SK-N-SH treated with all-trans-retinoic acid at 6 μM for 48 hours (cell line): ENCODE results near the gene AIG1.

ENCODE experiments used
- ATAC-seq: fragments of 200-7000 bp; cut with Tn5 transposase; 3 replicates; pipeline ENCODE4 v1.9.1; 2020; ENCODE audit warnings: mild to moderate bottlenecking, moderate library complexity
- ARNTL ChIP-seq: fragments of 450-650 bp; formaldehyde crosslinking; IDR thresholded peaks from 2 replicates; pipeline ENCODE4 v1.5.0; 2020; ENCODE audit warnings: low read depth, mild to moderate bottlenecking, moderate library complexity, borderline replicate concordance
- CSDC2 ChIP-seq: fragments of 250-450 bp; sonication (Bioruptor Pico); IDR thresholded peaks from 2 replicates; pipeline ENCODE4 v1.5.0; 2020; ENCODE audit warnings: mild to moderate bottlenecking, moderate library complexity
- ESRRG ChIP-seq: fragments of 250-450 bp; sonication (Bioruptor Pico); IDR thresholded peaks from 2 replicates; pipeline ENCODE4 v1.6.1; 2021; ENCODE audit warnings: mild to moderate bottlenecking
- OSR1 ChIP-seq: fragments of 250-450 bp; sonication (Bioruptor Pico); IDR thresholded peaks from 2 replicates; pipeline ENCODE4 v1.8.0; 2022; ENCODE audit warnings: moderate library complexity, mild to moderate bottlenecking, inconsistent platforms
- PPARA ChIP-seq: fragments of 250-450 bp; sonication (Bioruptor Pico); IDR thresholded peaks from 2 replicates; pipeline ENCODE4 v1.5.0; 2020; ENCODE audit warnings: mild to moderate bottlenecking, borderline replicate concordance
- SNAI2 ChIP-seq: fragments of 250-450 bp; sonication (Bioruptor Pico); IDR thresholded peaks from 2 replicates; pipeline ENCODE4 v1.5.0; 2020; ENCODE audit warnings: mild to moderate bottlenecking, moderate library complexity
- TCF4 ChIP-seq: fragments of 250-450 bp; sonication (Bioruptor Pico); IDR thresholded peaks from 2 replicates; pipeline ENCODE4 v1.8.0; 2021; ENCODE audit warnings: mild to moderate bottlenecking, moderate library complexity, borderline replicate concordance
- TOX ChIP-seq: fragments of 250-450 bp; sonication (Bioruptor Pico); IDR thresholded peaks from 2 replicates; pipeline ENCODE4 v1.8.0; 2021; ENCODE audit warnings: mild to moderate bottlenecking, moderate library complexity, borderline replicate concordance
- ZFP3 ChIP-seq: fragments of 250-450 bp; sonication (Bioruptor Pico); IDR thresholded peaks from 2 replicates; pipeline ENCODE4 v1.5.0; 2020; ENCODE audit warnings: mild to moderate bottlenecking, moderate library complexity
- ZFP30 ChIP-seq: fragments of 450-650 bp; formaldehyde crosslinking; IDR thresholded peaks from 2 replicates; pipeline ENCODE4 v1.5.0; 2022; ENCODE audit warnings: mild to moderate bottlenecking, moderate library complexity
- ZNF565 ChIP-seq: fragments of 450-650 bp; formaldehyde crosslinking; conservative IDR thresholded peaks from 2 replicates; pipeline ENCODE4 v1.5.0; 2020; ENCODE audit warnings: low read depth, mild to moderate bottlenecking, moderate library complexity
- ZNF70 ChIP-seq: fragments of 450-650 bp; formaldehyde crosslinking; IDR thresholded peaks from 2 replicates; pipeline ENCODE4 v1.5.0; 2020; ENCODE audit warnings: mild to moderate bottlenecking, moderate library complexity
- ZNF8 ChIP-seq: fragments of 450-650 bp; formaldehyde crosslinking; IDR thresholded peaks from 2 replicates; pipeline ENCODE4 v1.5.0; 2020; ENCODE audit warnings: mild to moderate bottlenecking, moderate library complexity
- TF ChIP-seq, protein P1 (sequence below): fragments of 250-450 bp; sonication (Bioruptor Pico); IDR thresholded peaks from 2 replicates; pipeline ENCODE4 v1.5.0; 2020; ENCODE audit warnings: mild to moderate bottlenecking, moderate library complexity
- TF ChIP-seq, protein P2 (sequence below): fragments of 250-450 bp; sonication (Bioruptor Pico); IDR thresholded peaks from 2 replicates; pipeline ENCODE4 v1.8.0; 2020; ENCODE audit warnings: mild to moderate bottlenecking, moderate library complexity, borderline replicate concordance
- TF ChIP-seq, protein P3 (sequence below): fragments of 250-450 bp; sonication (Bioruptor Pico); IDR thresholded peaks from 2 replicates; pipeline ENCODE4 v1.5.1; 2020; ENCODE audit warnings: low read depth, mild to moderate bottlenecking, moderate library complexity
- TF ChIP-seq, protein P4 (sequence below): fragments of 250-450 bp; sonication (Bioruptor Pico); IDR thresholded peaks from 2 replicates; pipeline ENCODE4 v1.5.1; 2021; ENCODE audit warnings: mild to moderate bottlenecking, moderate library complexity

The AIG1 gene

DNA sequence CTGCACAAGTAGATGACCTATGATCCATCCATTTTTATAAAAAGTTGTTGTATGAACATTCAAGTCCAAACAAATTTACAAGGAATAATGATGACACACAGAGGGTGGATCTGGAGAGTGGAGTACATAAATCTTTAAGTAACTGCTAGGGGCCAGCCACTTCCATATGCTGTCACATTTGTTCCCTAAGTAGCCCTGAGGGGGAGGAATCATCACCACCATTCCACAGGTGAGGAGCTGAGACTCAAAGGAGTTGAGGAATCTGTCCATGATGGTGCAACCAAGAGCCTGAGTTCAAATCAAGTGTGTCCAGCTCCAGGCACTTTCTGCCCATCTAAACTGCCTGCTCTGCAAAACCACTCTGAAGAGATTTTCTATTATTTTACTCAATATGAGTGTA is 132.1 kb downstream of the AIG1 start:
- TF ChIP-seq ESRRG (CRISPR knock-in tag) (no peak), ZNF8 (CRISPR knock-in tag) (no peak), TOX (CRISPR knock-in tag) (no peak)
- TF ChIP-seq, all 23 proteins: peak for 0
- no peak for ATAC-seq

DNA sequence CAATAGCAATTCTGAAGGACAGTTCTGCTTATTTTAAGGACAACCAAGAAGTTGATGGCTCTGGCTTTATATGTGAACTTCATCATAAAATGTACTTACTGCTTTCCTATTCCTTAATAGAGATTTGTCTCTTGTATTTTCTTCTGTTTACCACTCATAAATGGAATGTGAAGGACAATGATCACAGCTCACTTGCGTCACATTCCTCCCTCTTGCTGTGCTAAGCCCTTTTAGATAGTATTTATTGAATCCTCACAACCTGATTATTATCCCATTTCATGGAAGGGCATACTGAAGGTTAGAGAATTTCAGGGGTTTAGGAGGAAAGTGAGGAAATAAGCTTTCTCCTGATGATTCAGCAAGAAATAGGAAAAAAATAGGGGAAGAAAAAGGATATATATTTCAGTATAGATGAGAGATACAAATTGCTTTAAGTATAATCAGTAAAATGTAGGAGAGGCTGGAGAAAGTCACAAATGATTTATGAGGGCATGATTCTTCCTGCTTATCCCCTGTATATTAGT is 132.9 kb downstream of the AIG1 start:
- TF ChIP-seq CSDC2 (no peak), ESRRG (CRISPR knock-in tag) (no peak), TCF4 (no peak), TOX (CRISPR knock-in tag) (no peak)
- TF ChIP-seq, protein P1, sequence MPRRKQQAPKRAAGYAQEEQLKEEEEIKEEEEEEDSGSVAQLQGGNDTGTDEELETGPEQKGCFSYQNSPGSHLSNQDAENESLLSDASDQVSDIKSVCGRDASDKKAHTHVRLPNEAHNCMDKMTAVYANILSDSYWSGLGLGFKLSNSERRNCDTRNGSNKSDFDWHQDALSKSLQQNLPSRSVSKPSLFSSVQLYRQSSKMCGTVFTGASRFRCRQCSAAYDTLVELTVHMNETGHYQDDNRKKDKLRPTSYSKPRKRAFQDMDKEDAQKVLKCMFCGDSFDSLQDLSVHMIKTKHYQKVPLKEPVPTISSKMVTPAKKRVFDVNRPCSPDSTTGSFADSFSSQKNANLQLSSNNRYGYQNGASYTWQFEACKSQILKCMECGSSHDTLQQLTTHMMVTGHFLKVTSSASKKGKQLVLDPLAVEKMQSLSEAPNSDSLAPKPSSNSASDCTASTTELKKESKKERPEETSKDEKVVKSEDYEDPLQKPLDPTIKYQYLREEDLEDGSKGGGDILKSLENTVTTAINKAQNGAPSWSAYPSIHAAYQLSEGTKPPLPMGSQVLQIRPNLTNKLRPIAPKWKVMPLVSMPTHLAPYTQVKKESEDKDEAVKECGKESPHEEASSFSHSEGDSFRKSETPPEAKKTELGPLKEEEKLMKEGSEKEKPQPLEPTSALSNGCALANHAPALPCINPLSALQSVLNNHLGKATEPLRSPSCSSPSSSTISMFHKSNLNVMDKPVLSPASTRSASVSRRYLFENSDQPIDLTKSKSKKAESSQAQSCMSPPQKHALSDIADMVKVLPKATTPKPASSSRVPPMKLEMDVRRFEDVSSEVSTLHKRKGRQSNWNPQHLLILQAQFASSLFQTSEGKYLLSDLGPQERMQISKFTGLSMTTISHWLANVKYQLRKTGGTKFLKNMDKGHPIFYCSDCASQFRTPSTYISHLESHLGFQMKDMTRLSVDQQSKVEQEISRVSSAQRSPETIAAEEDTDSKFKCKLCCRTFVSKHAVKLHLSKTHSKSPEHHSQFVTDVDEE (CRISPR knock-in tag), result no peak

DNA sequence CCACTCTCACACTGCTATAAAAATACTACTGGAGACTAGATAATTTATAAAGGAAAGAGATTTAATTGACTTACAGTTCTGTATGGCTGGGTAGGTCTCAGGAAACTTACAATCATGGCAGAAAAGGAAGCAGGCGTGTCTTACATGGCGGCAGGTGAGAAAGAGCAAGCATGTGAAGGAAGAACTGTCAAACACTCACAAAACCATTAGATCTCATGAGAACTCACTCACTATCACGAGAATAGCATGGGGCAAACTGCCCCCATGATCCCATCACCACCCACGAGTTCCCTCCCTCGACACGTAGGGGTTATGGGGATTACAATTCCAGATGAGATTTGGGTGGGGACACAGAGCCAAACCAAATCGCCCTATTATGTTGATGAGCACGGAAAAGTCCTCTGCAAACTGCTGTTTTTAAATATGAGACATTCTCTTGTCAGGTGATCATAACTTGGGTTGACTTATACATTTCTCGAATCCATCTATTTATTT is 133.5 kb downstream of the AIG1 start:
- TF ChIP-seq, protein P2, sequence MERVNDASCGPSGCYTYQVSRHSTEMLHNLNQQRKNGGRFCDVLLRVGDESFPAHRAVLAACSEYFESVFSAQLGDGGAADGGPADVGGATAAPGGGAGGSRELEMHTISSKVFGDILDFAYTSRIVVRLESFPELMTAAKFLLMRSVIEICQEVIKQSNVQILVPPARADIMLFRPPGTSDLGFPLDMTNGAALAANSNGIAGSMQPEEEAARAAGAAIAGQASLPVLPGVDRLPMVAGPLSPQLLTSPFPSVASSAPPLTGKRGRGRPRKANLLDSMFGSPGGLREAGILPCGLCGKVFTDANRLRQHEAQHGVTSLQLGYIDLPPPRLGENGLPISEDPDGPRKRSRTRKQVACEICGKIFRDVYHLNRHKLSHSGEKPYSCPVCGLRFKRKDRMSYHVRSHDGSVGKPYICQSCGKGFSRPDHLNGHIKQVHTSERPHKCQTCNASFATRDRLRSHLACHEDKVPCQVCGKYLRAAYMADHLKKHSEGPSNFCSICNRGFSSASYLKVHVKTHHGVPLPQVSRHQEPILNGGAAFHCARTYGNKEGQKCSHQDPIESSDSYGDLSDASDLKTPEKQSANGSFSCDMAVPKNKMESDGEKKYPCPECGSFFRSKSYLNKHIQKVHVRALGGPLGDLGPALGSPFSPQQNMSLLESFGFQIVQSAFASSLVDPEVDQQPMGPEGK, result no peak
- no peak for TF ChIP-seq TCF4
- TF ChIP-seq PPARA (CRISPR knock-in tag), result no peak
- TF ChIP-seq, protein P1 (CRISPR knock-in tag), result no peak
- no peak for TF ChIP-seq CSDC2
- TF ChIP-seq ZNF565, result no peak

More for the DNA sequence above, 132.9 kb downstream of the AIG1 start:
- ATAC-seq, result no peak

DNA sequence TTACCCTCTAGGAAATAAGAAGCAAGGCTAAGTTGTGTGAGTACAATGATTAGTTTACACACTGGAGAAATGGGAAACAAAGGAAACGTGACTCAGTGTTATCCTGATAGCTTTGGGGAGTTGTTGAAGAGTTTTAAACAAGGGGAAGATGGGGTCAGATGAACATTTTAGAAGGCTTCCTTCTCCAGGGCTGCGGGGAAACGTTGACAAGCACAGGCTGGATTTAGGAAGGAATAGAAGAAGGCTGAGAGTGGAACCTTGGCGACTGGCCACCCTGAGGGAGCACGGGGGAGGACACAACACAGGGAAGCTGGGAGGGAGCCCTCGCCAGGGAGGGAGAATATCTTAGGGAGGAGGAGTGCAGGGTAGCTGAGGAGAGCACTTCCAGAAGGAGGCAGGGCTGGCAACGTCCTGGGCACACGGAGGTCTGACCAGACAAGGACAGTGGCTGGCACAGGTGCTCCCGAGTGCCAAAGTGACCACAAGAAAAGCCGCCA is 134.7 kb downstream of the AIG1 start:
- no peak for ATAC-seq
- TF ChIP-seq, protein P2, result no peak
- TF ChIP-seq, protein P1 (CRISPR knock-in tag), result no peak
- TF ChIP-seq SNAI2 (CRISPR knock-in tag), result no peak
- no peak for TF ChIP-seq ARNTL (CRISPR knock-in tag)
- no peak for TF ChIP-seq ZNF70
- TF ChIP-seq ZFP30 (CRISPR knock-in tag), result no peak
- TF ChIP-seq, protein P3, sequence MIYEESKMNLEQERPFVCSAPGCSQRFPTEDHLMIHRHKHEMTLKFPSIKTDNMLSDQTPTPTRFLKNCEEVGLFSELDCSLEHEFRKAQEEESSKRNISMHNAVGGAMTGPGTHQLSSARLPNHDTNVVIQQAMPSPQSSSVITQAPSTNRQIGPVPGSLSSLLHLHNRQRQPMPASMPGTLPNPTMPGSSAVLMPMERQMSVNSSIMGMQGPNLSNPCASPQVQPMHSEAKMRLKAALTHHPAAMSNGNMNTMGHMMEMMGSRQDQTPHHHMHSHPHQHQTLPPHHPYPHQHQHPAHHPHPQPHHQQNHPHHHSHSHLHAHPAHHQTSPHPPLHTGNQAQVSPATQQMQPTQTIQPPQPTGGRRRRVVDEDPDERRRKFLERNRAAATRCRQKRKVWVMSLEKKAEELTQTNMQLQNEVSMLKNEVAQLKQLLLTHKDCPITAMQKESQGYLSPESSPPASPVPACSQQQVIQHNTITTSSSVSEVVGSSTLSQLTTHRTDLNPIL (CRISPR knock-in tag), result no peak
- TF ChIP-seq OSR1 (CRISPR knock-in tag), result no peak
- TF ChIP-seq PPARA (CRISPR knock-in tag), result no peak
- TF ChIP-seq, protein P4, sequence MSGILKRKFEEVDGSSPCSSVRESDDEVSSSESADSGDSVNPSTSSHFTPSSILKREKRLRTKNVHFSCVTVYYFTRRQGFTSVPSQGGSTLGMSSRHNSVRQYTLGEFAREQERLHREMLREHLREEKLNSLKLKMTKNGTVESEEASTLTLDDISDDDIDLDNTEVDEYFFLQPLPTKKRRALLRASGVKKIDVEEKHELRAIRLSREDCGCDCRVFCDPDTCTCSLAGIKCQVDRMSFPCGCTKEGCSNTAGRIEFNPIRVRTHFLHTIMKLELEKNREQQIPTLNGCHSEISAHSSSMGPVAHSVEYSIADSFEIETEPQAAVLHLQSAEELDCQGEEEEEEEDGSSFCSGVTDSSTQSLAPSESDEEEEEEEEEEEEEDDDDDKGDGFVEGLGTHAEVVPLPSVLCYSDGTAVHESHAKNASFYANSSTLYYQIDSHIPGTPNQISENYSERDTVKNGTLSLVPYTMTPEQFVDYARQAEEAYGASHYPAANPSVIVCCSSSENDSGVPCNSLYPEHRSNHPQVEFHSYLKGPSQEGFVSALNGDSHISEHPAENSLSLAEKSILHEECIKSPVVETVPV (CRISPR knock-in tag), result no peak
- TF ChIP-seq ZFP3 (CRISPR knock-in tag), result no peak

More for the DNA sequence above, 133.5 kb downstream of the AIG1 start:
- no peak for ATAC-seq
